ENCODE data around the gene RAPGEF3.

RAPGEF3 gene

DNA sequence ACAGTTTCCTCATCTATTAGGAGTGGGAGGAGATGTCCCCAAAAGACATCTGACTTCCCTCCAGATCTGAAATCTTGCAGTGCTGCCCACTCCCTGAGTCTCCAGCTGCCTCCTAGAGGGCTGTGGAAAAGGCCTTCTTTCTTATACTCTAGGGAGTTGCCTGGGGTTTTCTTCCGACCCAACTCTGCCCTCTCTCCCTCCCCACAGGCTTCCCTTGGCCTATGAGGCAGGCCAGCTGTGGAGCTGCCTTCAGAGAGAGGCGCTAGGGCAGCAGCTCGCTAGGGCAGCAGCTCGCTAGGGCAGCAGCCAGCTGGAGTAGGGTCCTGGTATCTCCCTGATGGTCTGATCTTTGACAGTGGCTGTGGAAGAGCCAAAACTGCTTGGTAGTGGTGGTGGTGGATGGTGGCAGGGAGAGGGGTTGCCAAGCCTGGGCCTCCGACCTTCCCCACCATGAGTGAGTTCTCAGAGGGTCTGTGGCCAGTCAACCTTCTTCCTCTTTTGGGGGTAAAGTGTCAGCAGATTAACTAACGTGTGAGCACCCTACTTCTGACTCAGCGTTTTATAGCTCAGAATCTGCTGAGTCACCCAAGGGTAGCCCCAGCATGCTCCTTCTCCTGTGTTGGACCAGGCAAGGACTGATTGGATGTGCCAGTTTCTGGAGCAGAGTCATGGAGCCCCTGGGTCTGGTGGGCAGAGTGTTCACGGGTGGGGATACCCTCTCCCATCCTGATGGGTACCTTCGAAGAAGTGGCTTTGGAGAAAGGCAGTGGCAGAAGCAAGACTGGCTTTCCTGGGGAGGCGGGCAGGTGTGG lies 16.6 kb upstream of the RAPGEF3 start:
- DNase-seq (ENCODE audit: low spot score) = no peak

- no peak for DNase-seq (ENCODE audit: low spot score)
Observed at GRCh38 chr12:47774663-47775062, 16.0 kb upstream of the RAPGEF3 start.

- DNase-seq (ENCODE audit: low spot score) = no peak
Observed at GRCh38 chr12:47773858-47774580, 15.3 kb upstream of the RAPGEF3 start.

DNA sequence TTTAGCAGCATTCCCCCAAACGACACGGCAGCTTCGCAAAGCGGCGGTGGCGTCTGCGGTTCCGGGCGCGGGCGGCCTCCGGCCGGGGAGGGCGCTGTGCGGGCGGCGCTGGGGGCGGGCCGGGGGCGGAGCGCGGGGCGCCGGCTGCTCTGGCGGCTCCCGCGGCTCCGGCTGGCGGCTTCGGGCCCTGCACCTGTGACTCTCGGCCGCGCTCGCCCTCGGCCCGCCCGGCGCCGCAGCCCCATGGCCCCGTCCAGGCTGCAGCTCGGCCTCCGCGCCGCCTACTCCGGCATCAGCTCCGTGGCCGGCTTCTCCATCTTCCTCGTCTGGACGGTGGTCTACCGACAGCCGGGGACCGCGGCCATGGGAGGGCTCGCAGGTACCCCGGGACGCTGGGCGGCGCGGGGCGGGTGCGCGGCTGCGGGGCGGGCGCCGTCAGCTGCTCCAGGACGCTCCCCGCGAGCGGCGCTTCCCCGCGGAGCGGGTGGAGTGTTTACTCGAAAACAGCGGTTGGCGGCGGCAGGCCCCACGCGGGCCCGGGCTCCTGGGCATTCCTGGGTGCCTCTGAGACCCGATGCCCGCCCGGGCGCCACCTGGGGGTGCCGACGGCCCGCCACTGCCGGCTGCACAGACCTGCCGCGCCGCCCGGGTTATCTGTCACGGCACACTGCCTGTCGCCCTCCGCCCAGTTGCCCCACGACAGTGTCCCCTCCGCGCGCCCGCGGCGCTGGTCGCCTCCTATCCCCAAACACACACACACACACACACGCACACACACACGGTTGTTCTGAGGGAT lies 14.6 kb upstream of the RAPGEF3 start, which contains the start of gene SLC48A1:
Gene SLC48A1, plus strand, starts transcription at position 177 of the 796 bp plus-strand sequence. Its CDS starts 67 bp downstream, at position 244.
- DNase-seq (ENCODE audit: low spot score) = peak; percentile 95

GRCh38 chr12:47772738-47773061 lies 14.0 kb upstream of the RAPGEF3 start:
- no peak for DNase-seq (ENCODE audit: low spot score)

DNA sequence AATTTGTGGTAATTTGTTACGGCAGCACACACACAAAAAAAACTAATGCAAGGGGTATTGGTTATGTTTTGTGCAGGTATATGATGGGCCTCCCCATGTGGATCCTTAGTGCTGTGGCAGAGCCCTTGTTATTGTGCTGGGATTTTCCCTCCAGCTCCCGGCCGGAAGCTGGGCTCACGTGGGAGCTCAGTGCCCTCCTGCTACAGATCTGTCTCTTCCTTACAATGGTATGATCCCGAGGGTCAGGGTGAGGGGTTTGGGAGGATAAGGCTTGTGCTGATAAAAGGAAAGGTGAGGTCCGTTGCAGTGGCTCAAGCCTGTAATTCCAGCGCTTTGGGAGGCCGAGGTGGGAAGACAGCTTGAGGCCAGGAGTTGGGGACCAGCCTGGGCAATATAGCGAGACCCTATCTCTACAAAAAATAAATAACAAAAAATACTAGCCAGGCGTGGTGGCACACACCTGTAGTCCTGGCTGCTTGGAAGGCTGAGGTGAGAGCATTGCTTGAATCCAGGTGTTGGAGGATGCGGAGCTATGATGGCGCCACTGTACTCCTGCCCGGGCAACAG lies 13.5 kb upstream of the RAPGEF3 start:
- no peak for DNase-seq (ENCODE audit: low spot score)

DNA sequence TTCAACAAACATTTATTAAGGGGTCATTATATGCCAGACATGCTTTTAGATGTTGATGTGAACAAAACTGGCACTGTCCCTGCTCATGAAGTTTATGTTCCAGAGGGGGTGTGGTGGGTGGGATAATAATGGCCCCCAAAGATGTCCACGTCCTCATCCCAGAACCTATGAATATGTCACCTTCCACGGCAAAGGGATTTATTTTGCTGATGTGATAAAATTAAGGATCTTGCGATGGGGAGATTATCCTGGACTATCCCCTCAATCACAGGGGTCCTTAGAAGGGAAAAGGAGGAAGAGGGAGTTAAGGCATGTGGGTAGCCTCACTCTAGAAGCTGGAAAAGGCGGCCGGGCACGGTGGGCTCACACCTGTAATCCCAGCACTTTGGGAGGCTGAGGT lies 12.6 kb upstream of the RAPGEF3 start:
- DNase-seq (ENCODE audit: low spot score) = no peak

DNA sequence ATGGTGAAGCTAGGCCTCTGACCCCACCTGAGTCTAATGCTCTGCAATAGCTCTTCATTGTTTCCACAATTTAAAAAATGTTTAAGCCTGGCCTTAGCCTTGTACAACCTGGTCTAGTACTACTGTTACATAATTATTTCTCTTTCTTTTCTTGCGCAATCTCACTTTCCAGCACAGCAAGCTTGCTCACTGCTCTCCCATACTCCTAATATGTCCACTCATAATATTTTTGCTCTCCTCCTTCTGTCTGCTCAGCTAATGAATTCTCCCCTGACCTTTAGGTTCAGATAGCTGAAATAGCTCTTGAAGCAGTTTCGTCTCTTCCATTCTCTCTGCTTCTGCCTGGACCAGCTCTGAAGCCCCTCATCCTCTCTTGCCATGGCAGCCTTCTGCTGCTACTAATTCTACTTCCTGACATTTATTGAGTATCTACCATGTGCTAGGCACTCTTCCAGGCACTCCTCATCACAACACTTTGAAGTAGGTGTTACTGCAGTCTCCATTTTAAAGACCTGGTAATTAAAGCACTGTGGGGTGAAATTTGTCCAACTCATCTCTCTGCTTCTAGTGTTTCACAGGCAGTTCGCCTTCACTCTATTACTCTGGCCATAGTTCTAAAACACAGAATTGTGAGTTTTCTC lies 11.5 kb upstream of the RAPGEF3 start:
- peak; percentile 65 for DNase-seq (ENCODE audit: low spot score)

DNA sequence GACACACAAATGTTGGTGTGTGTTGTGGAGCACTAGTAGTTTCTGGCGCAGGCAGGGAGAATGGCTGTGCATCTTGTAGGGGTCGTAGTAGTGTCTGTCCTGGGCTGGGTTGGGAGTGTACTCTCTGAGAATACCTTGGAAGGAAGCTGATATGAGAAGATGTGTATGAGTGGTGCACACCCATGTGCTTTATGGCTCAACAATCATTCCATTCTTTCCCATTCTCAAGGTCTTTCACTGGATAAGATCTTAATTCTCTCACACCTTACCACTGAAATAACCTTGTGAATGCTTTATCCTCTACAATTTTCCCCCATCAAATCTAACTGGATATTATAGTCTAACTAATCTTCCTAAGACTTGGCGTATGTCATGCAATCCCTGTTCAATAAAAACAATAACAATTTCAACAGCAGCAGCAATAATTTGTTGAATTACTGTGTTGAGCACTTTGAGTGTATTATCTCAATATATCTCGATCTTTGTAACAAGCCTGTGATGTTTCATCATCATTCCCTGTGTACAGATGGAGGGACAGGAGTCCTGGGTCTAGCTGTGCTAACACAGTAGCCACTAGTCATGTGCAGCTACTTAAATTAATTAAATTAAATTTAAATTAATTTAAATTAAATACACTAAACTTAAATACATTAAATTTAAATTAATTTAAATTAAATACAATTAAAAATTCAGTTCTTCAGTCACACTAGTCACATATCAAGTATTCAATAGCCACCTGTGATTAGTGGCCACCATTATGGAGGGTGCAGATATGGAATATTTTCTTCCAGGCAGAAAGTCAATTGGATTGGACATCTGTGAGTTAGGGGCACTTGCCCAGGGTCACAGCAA lies 10.8 kb upstream of the RAPGEF3 start:
- no peak for DNase-seq (ENCODE audit: low spot score)

GRCh38 chr12:47768323-47768811 lies 9.7 kb upstream of the RAPGEF3 start:
- DNase-seq (ENCODE audit: low spot score) = no peak

GRCh38 chr12:47767216-47767724 lies 8.6 kb upstream of the RAPGEF3 start:
- DNase-seq (ENCODE audit: low spot score) = peak; percentile 45

- no peak for DNase-seq (ENCODE audit: low spot score)
Observed at GRCh38 chr12:47766502-47767215, 8.0 kb upstream of the RAPGEF3 start.

GRCh38 chr12:47763481-47764346 lies 5.0 kb upstream of the RAPGEF3 start:
- no peak for DNase-seq (ENCODE audit: low spot score)

GRCh38 chr12:47762850-47763465 lies 4.3 kb upstream of the RAPGEF3 start:
- no peak for DNase-seq (ENCODE audit: low spot score)

- no peak for DNase-seq (ENCODE audit: low spot score)
Observed at GRCh38 chr12:47758584-47758833, 171 bp downstream of the RAPGEF3 start.

DNA sequence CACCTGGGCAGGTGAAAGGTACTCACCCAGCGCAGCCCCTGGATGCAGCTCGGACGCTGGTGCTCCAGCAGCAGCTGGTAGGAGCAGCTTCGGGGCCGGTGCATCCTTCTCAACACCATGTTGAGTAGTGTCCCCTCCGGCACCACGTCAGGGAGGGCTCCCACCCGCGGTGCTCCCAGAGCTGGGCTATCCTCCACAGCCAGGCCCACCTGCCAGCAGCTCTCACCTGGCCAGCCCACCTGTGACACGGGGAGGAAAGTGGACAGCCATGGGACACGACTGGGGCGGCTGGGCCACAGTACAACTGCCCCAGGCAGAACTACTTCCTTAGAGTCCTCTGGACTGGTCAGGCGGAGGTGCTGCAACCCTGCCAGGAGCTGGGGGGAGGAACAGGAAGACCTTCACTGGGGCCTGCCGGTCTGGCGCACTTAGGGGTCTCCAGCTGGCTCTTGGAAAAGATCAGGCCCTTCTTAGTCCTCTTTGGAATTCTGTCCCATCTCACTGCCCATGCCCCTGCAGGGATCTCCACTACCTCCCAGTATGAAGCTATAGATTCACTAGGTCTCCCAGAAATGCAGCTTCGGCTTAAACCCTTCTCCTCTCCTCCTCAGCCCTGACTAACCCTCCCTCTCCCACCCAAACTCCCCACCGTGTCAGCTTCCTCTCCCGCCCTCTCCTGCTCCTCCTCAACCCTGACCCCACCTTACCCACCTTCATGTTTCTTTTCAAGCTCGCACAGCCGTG lies 668 bp downstream of the RAPGEF3 start:
- DNase-seq (ENCODE audit: low spot score) = no peak

DNA sequence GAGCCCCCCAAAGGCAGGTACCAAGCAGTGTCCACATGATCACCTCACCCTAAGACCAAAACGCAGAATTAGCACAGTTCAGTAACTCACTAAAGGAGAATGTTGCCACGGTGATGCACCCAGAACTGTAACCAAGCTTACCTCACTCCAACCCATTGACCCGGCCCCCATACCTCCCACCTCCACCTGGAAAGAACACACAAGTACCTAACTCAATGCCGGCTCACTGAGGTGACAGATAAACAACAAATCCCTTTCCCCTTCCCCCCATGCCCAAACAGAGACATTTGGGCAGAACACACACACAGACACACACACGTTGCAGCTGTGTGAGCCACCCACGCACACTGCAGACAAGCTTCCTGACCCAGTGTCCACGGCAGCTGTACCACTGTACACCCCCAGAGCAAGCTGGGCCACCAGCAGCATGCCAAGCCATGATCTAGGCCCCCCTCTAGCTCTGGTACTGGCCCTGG lies 1.3 kb downstream of the RAPGEF3 start:
- no peak for DNase-seq (ENCODE audit: low spot score)

Measured in AG20443 (cell line).